ENCODE measurements around the gene PKM.

PKM gene

DNA sequence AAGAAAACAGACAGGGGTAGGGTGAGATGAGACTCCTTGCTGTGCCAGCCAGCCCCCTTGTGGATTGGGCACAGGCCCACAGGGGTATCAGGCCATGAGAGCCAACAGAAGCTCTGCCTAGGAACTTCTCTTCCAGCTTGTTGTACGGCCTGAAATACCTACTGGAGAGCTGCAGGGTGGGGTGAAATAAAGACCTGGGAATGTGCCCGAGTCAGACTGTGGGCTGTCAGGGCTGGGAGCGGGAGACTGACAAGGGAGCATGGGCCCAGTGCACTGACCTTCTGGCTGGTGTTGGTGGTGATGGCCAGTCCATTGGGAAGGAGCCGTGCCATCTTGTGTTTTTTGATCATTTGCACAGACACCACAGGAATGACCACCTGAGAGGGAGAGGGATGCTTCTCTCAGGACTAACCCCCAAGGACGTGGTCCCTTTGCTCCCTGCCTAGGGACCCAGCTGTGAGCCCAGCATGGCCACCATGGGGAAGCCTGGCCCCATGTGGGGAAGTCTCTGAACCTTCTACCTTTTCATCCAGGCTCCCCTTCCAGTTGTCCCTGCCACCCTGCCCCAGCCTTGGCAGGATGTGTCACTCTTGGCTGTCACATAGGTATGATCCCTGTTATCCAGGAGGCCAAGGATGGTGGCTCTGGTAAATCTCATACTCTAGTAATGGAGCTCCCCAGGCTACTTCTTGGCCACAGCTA lies 64.1 kb downstream of the PKM start:
- H3K9me3 ChIP-seq (ENCODE audit: control extremely low read depth in 1 of 5, control insufficient read depth in 4 of 5, insufficient read depth in 2 of 5, low read depth in 1 of 5, low read length in 4 of 5), result no peaks in the 10 kb centered on the region
- peaks cover 3 to 20% (median 17%) of the 10 kb centered on the region in 4 experiments for H3K4me1 ChIP-seq (ENCODE audit: control extremely low read depth in 1 of 4, control insufficient read depth in 4 of 4, insufficient read depth in 4 of 4, low read length in 3 of 4)
- H3K27ac ChIP-seq (ENCODE audit: insufficient read depth in 1 of 2, low read depth in 1 of 2, low read length in 2 of 2, poor library complexity in 1 of 2, severe bottlenecking in 2 of 2), result no peak overlapping the region
- no peak overlapping the region for H3K4me3 ChIP-seq (ENCODE audit: control insufficient read depth in 1 of 7, extremely low read depth in 1 of 7, insufficient read depth in 4 of 7, low read depth in 2 of 7, low read length in 6 of 7)
- no peaks in the 10 kb centered on the region for H3K27me3 ChIP-seq (replicated peaks in 2 of 5; ENCODE audit: control insufficient read depth in 4 of 5, insufficient read depth in 5 of 5, low read length in 4 of 5)
- CTCF ChIA-PET, result interaction anchor here (1.0 kb wide), 1 partner anchor 17 kb away, joined by 3 read pairs; no protein-coding TSS in a partner anchor
- no peak for DNase-seq
- H3K36me3 ChIP-seq (ENCODE audit: control insufficient read depth in 4 of 4, insufficient read depth in 4 of 4, low read length in 3 of 4), result no peaks in the 10 kb centered on the region
- POLR2A ChIA-PET, result no interaction called here
- 87% methylated on average over 5 of the region's 5 CpGs for WGBS (ENCODE audit: insufficient coverage)

GRCh38 chr15:72163719-72164118 lies 67.3 kb downstream of the PKM start:
- DNase-seq, result no peak
- peaks cover 2 to 10% (median 8%) of the 10 kb centered on the region in 4 experiments for H3K4me1 ChIP-seq (ENCODE audit: control extremely low read depth in 1 of 4, control insufficient read depth in 4 of 4, insufficient read depth in 4 of 4, low read length in 3 of 4)
- no peaks in the 10 kb centered on the region for H3K36me3 ChIP-seq (ENCODE audit: control insufficient read depth in 4 of 4, insufficient read depth in 4 of 4, low read length in 3 of 4)
- 86% methylated on average over 4 of the region's 4 CpGs for WGBS (ENCODE audit: insufficient coverage)
- ChIA-PET POLR2A (no interaction called here), CTCF (interaction anchor here (1.6 kb wide), 1 partner anchor 31 kb away, joined by 4 read pairs; no protein-coding TSS in a partner anchor)
- H3K27me3 ChIP-seq (replicated peaks in 2 of 5; ENCODE audit: control insufficient read depth in 4 of 5, insufficient read depth in 5 of 5, low read length in 4 of 5), result no peaks in the 10 kb centered on the region
- H3K27ac ChIP-seq (ENCODE audit: insufficient read depth in 1 of 2, low read depth in 1 of 2, low read length in 2 of 2, poor library complexity in 1 of 2, severe bottlenecking in 2 of 2), result no peak overlapping the region
- H3K4me3 ChIP-seq (ENCODE audit: control insufficient read depth in 1 of 7, extremely low read depth in 1 of 7, insufficient read depth in 4 of 7, low read depth in 2 of 7, low read length in 6 of 7), result no peak overlapping the region
- no peaks in the 10 kb centered on the region for H3K9me3 ChIP-seq (ENCODE audit: control extremely low read depth in 1 of 5, control insufficient read depth in 4 of 5, insufficient read depth in 2 of 5, low read depth in 1 of 5, low read length in 4 of 5)

DNA sequence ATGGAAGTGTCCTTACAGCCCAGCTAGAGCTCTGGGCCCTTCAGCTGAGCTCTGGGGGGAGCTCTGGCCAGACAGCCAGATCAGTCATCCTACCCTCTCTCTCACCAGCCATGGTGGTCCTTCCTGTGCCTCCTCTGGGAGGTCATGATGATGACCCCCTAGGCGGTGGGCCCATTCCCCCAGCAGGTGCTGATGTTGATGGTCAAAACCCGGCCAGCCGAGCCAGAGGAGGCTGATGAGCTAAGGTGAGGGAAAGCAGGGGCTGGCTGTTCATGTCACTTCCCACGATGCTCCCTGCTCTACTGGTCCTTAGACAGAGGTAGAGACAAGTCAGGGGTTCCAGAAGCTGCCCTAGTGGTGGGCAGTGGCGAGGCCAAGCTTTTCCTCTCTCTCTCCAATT lies 68.4 kb downstream of the PKM start:
- H3K27me3 ChIP-seq (replicated peaks in 2 of 5; ENCODE audit: control insufficient read depth in 4 of 5, insufficient read depth in 5 of 5, low read length in 4 of 5), result no peaks in the 10 kb centered on the region
- H3K36me3 ChIP-seq (ENCODE audit: control insufficient read depth in 4 of 4, insufficient read depth in 4 of 4, low read length in 3 of 4), result no peaks in the 10 kb centered on the region
- CTCF ChIA-PET, result interaction anchor here (1.6 kb wide), 1 partner anchor 29 kb away, joined by 4 read pairs; no protein-coding TSS in a partner anchor
- no peak for DNase-seq
- H3K27ac ChIP-seq (ENCODE audit: insufficient read depth in 1 of 2, low read depth in 1 of 2, low read length in 2 of 2, poor library complexity in 1 of 2, severe bottlenecking in 2 of 2), result no peak overlapping the region
- WGBS (ENCODE audit: insufficient coverage), result 100% methylated on average over 5 of the region's 5 CpGs
- H3K4me1 ChIP-seq (ENCODE audit: control extremely low read depth in 1 of 4, control insufficient read depth in 4 of 4, insufficient read depth in 4 of 4, low read length in 3 of 4), result no peaks in the 10 kb centered on the region
- POLR2A ChIA-PET, result no interaction called here
- no peak overlapping the region for H3K4me3 ChIP-seq (ENCODE audit: control insufficient read depth in 1 of 7, extremely low read depth in 1 of 7, insufficient read depth in 4 of 7, low read depth in 2 of 7, low read length in 6 of 7)
- no peaks in the 10 kb centered on the region for H3K9me3 ChIP-seq (ENCODE audit: control extremely low read depth in 1 of 5, control insufficient read depth in 4 of 5, insufficient read depth in 2 of 5, low read depth in 1 of 5, low read length in 4 of 5)

DNA sequence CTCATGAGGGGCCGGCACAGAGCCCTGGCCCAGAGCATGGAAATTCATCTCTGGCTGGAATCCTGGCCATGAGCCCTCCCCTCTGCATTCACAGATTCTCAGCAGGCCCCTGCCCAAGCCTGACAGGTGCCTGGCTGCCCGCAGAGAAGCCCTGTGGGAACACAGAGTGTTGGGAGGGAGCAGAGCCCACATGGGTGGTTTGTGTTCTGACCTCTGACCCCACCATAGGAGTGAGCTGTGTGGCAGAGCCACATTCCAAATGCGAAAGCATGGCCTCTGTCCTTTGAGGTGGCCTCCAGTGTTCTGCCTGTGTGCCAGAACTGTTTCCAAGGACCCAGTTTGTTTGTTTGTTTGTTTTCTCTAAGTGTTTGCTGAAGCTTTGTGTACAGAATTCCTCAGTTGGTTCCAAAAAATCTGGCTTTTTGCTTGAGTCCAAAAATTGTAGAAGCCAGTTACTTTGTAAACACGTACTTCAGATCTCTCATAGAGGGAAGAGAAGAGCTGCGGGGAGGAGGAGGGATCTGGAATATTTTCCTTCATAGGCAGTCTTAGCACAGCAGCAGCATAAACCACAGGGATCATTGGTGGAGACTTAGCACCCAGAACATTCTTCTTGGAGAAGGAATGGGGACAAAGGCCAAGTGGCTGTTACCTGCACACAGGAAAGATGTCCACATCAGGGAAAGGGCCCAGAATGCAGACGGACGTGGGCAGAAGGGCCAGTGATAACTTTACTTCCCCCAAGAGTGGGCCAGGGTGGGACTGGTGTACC lies 69.4 kb downstream of the PKM start:
- WGBS (ENCODE audit: insufficient coverage), result 95% methylated on average over 4 of the region's 7 CpGs
- CTCF ChIA-PET, result no interaction called here
- no peak for DNase-seq
- H3K9me3 ChIP-seq (ENCODE audit: control extremely low read depth in 1 of 5, control insufficient read depth in 4 of 5, insufficient read depth in 2 of 5, low read depth in 1 of 5, low read length in 4 of 5), result no peaks in the 10 kb centered on the region
- no peak overlapping the region for H3K4me3 ChIP-seq (ENCODE audit: control insufficient read depth in 1 of 7, extremely low read depth in 1 of 7, insufficient read depth in 4 of 7, low read depth in 2 of 7, low read length in 6 of 7)
- no peaks in the 10 kb centered on the region for H3K4me1 ChIP-seq (ENCODE audit: control extremely low read depth in 1 of 4, control insufficient read depth in 4 of 4, insufficient read depth in 4 of 4, low read length in 3 of 4)
- H3K27ac ChIP-seq (ENCODE audit: insufficient read depth in 1 of 2, low read depth in 1 of 2, low read length in 2 of 2, poor library complexity in 1 of 2, severe bottlenecking in 2 of 2), result no peak overlapping the region
- no peaks in the 10 kb centered on the region for H3K36me3 ChIP-seq (ENCODE audit: control insufficient read depth in 4 of 4, insufficient read depth in 4 of 4, low read length in 3 of 4)
- no peaks in the 10 kb centered on the region for H3K27me3 ChIP-seq (replicated peaks in 2 of 5; ENCODE audit: control insufficient read depth in 4 of 5, insufficient read depth in 5 of 5, low read length in 4 of 5)
- POLR2A ChIA-PET, result no interaction called here

DNA sequence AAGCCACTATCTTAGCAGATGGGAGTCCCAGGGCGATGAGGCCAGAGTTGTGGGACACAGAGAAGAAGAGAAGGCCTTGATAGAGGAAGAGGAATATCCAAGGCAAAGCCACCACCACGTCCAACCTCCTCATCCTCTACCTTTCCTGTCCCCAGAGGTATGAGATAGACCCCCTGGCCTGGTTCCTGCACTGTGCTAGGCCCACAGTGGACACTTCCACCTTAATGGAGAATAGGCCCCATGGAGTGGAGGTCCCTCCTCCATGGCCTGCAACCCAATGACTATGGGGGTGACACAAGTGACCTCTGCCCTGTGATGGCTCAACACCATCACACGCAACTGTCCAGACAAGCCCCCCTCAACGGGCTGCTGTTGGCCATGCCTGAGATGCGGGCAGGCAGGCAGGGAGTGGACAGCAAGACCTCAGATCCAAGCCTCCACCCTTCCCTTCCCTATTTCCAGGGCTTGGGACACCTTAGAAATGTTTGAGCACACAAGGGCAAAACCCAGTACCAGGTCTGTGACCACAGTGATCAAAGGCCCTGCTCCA lies 70.2 kb downstream of the PKM start:
- Histone ChIP-seq H3K27ac (ENCODE audit: insufficient read depth in 1 of 2, low read depth in 1 of 2, low read length in 2 of 2, poor library complexity in 1 of 2, severe bottlenecking in 2 of 2) (no peak overlapping the region), H3K4me3 (ENCODE audit: control insufficient read depth in 1 of 7, extremely low read depth in 1 of 7, insufficient read depth in 4 of 7, low read depth in 2 of 7, low read length in 6 of 7) (no peak overlapping the region), H3K9me3 (ENCODE audit: control extremely low read depth in 1 of 5, control insufficient read depth in 4 of 5, insufficient read depth in 2 of 5, low read depth in 1 of 5, low read length in 4 of 5) (no peaks in the 10 kb centered on the region), H3K36me3 (ENCODE audit: control insufficient read depth in 4 of 4, insufficient read depth in 4 of 4, low read length in 3 of 4) (no peaks in the 10 kb centered on the region), H3K4me1 (ENCODE audit: control extremely low read depth in 1 of 4, control insufficient read depth in 4 of 4, insufficient read depth in 4 of 4, low read length in 3 of 4) (peaks cover 0 to 1% (median under 1%) of the 10 kb centered on the region in 4 experiments), H3K27me3 (replicated peaks in 2 of 5; ENCODE audit: control insufficient read depth in 4 of 5, insufficient read depth in 5 of 5, low read length in 4 of 5) (no peaks in the 10 kb centered on the region)
- CTCF ChIA-PET, result no interaction called here
- POLR2A ChIA-PET, result no interaction called here
- DNase-seq, result no peak
- WGBS (ENCODE audit: insufficient coverage), result 92% methylated on average over 3 of the region's 5 CpGs

- CTCF ChIA-PET, result interaction anchor here (0.7 to 1.9 kb wide), 17 partner anchors 8 to 413 kb away, joined by 3 to 11 read pairs (median 4); no protein-coding TSS in a partner anchor
Observed at GRCh38 chr15:72156928-72157327, 74.1 kb downstream of the PKM start.

More at GRCh38 chr15:72156928-72157327, 74.1 kb downstream of the PKM start:
- Histone ChIP-seq H3K27ac (ENCODE audit: insufficient read depth in 1 of 2, low read depth in 1 of 2, low read length in 2 of 2, poor library complexity in 1 of 2, severe bottlenecking in 2 of 2) (no peak overlapping the region), H3K4me1 (ENCODE audit: control extremely low read depth in 1 of 4, control insufficient read depth in 4 of 4, insufficient read depth in 4 of 4, low read length in 3 of 4) (peaks cover 0 to 9% (median 5%) of the 10 kb centered on the region in 4 experiments), H3K27me3 (replicated peaks in 2 of 5; ENCODE audit: control insufficient read depth in 4 of 5, insufficient read depth in 5 of 5, low read length in 4 of 5) (no peaks in the 10 kb centered on the region), H3K9me3 (ENCODE audit: control extremely low read depth in 1 of 5, control insufficient read depth in 4 of 5, insufficient read depth in 2 of 5, low read depth in 1 of 5, low read length in 4 of 5) (no peaks in the 10 kb centered on the region), H3K4me3 (ENCODE audit: control insufficient read depth in 1 of 7, extremely low read depth in 1 of 7, insufficient read depth in 4 of 7, low read depth in 2 of 7, low read length in 6 of 7) (no peak overlapping the region), H3K36me3 (ENCODE audit: control insufficient read depth in 4 of 4, insufficient read depth in 4 of 4, low read length in 3 of 4) (no peaks in the 10 kb centered on the region)
- 100% methylated on average over 1 of the region's 2 CpGs for WGBS (ENCODE audit: insufficient coverage)
- POLR2A ChIA-PET, result interaction anchor here (0.6 kb wide), 1 partner anchor 693 kb away, joined by 13 read pairs; no protein-coding TSS in a partner anchor
- no peak for DNase-seq
